Measurements from ENCODE around the gene HIBCH. TPM values are rescaled to one million over a fixed set of nuclear protein-coding genes. Genes with fewer than 3 reads are reported as not detected.
A peak's percentile ranks its signal among the peaks of the same experiment; 100 is the strongest.

Gene HIBCH
- total and polyA plus RNA-seq, 2 experiments from 2014 or later, result 10.4 to 29.0 TPM

DNA sequence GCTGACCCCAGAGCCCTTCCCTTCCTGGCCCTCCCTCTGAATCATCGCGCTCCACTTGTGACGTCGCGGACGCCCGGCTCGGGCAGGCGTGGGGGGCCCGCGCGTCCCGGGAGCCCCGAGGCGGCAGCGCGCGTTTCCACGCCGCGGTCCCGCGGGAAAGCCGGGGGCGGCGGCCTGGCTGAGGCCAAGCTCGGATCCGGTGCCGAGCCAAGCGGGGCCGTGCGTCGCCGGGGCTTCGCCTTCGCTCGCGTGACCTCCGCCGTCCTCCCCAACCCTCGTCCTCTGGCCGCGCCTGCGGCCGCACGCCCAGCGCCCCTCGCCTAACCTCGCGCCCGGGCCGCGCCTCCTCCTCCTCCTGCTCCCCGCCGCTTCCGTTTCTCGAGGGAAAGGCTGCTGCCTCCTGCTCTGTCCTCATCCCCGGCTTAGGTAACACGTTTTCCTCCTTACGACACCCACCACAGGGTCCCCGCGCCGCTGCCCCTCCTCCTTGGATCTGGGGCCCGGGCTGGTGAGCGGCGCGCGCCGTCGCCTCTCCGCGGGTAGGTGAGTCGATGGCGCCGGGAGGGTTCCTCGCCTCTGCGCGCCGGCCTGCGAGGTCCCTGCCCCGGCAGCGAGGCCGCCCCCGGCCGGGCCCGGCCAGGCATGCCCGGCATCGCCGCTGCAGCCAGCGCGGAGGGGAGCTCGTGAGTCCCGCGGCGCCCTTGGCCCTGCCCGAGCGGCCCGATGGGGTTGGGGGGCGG, 24.1 kb upstream of the HIBCH start, which contains the start of gene INPP1:
TSS of gene INPP1 (plus strand) at position 54 of the 740 bp plus-strand sequence. CDS start 16,514 bp downstream, outside the sequence.
- H3F3A ChIP-seq (ENCODE audit: insufficient read depth), result peaks cover 7% of the 10 kb centered on the region
- peaks cover 45% of the 10 kb centered on the region for H3K79me2 ChIP-seq (ENCODE audit: insufficient read depth)
- no peaks in the 10 kb centered on the region for H4K20me1 ChIP-seq (ENCODE audit: insufficient read depth)
- peaks cover 14% of the 10 kb centered on the region for H3K4me1 ChIP-seq (ENCODE audit: insufficient read depth)
- 1 to 2% methylated on average over 79 to 97 of the region's 99 CpGs for WGBS, 2 experiments (ENCODE audit: low coverage in 1 of 2, low lambda C conversion rate in 2 of 2, missing lambda C conversion rate in 2 of 2)
- H3K4me2 ChIP-seq (ENCODE audit: unreplicated experiment), result peak within 1 kb of the TSS; percentile 96
- H3K36me3 ChIP-seq (ENCODE audit: low read depth), result no peaks in the 10 kb centered on the region
- H3K27me3 ChIP-seq (replicated peaks; ENCODE audit: insufficient read depth), result no peaks in the 10 kb centered on the region
- DNase-seq, result peak; percentile 88
- peak within 1 kb of the TSS; percentile 74 for H3K4me3 ChIP-seq
- no peaks in the 10 kb centered on the region for H3K9me2 ChIP-seq (ENCODE audit: insufficient read depth)
- peak within 1 kb of the TSS; percentile 55 for H3K27ac ChIP-seq
- H2AFZ ChIP-seq, result peak within 1 kb of the TSS; percentile 86
- in situ Hi-C loops (cut with MboI), result no loop called here
- peak within 1 kb of the TSS; percentile 84 for H3K9ac ChIP-seq
- H3K9me3 ChIP-seq (ENCODE audit: low read depth), result no peaks in the 10 kb centered on the region
- no peak for TF ChIP-seq EZH2 (IDR thresholded peaks at IDR 0.05; ENCODE audit: insufficient read depth, poor library complexity, severe bottlenecking)
- no peak for TF ChIP-seq EZH2phosphoT487 (IDR thresholded peaks at IDR 0.05; ENCODE audit: insufficient read depth, low read depth)

DNA sequence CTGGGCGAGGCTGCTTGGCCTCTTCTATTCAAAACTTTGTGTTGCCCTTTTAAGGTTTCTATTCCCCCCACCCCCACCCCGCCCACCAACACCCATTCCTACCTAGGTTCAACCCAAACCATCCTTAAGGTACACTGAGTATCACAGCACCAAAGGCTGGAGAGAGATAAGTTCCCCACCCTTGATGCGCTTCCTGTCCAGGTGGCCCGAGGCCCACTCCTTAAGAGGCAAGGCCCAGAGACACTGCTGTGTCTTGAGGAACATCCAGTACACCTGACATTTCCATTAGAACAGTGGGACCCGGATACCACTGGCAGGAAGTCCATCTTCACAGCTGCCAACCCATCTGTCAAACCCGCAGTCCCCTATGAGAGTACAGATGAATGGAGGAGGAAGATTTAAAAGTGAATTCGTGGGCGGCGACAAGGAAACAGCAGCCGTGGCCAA, 23.5 kb upstream of the HIBCH start:
- no peaks in the 10 kb centered on the region for H3K9me3 ChIP-seq (ENCODE audit: low read depth)
- H3K4me2 ChIP-seq (ENCODE audit: unreplicated experiment), result peak overlapping the region; percentile 96
- peak overlapping the region; percentile 86 for H2AFZ ChIP-seq
- H3F3A ChIP-seq (ENCODE audit: insufficient read depth), result peaks cover 7% of the 10 kb centered on the region
- in situ Hi-C loops (cut with MboI), result no loop called here
- H3K4me3 ChIP-seq, result peak overlapping the region; percentile 74
- H3K9me2 ChIP-seq (ENCODE audit: insufficient read depth), result no peaks in the 10 kb centered on the region
- no peaks in the 10 kb centered on the region for H3K27me3 ChIP-seq (replicated peaks; ENCODE audit: insufficient read depth)
- H4K20me1 ChIP-seq (ENCODE audit: insufficient read depth), result no peaks in the 10 kb centered on the region
- TF ChIP-seq EZH2phosphoT487 (IDR thresholded peaks at IDR 0.05; ENCODE audit: insufficient read depth, low read depth), result no peak
- TF ChIP-seq EZH2 (IDR thresholded peaks at IDR 0.05; ENCODE audit: insufficient read depth, poor library complexity, severe bottlenecking), result no peak
- H3K79me2 ChIP-seq (ENCODE audit: insufficient read depth), result peaks cover 39% of the 10 kb centered on the region
- WGBS, 2 experiments (ENCODE audit: low coverage in 1 of 2, low lambda C conversion rate in 2 of 2, missing lambda C conversion rate in 2 of 2), result 35 to 36% methylated on average over 10 of the region's 10 CpGs
- no peaks in the 10 kb centered on the region for H3K36me3 ChIP-seq (ENCODE audit: low read depth)
- H3K27ac ChIP-seq, result peak overlapping the region; percentile 55
- peaks cover 14% of the 10 kb centered on the region for H3K4me1 ChIP-seq (ENCODE audit: insufficient read depth)
- DNase-seq, result no peak
- H3K9ac ChIP-seq, result peak overlapping the region; percentile 84

DNA sequence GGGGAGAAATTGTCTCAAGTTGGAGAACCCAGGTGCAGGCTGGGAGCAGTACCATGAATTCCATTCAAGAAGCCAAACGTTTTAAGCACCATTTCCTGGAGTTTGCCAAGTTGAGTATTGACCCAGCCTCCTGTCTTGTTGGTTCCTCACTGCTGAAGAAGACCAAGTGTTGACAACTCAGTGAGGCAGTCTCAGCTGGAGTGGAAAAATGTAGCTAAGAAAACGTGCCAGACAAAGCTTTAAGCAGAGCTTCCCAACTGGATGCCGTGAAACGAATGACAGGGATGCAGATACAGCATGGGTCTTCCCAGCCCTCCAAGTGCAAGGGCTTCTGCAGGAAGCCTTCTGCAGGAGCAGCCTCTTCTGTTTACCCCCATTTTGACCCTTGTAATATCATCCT, 23.0 kb upstream of the HIBCH start:
- Histone ChIP-seq H3K4me1 (ENCODE audit: insufficient read depth) (peaks cover 14% of the 10 kb centered on the region), H3K27me3 (replicated peaks; ENCODE audit: insufficient read depth) (no peaks in the 10 kb centered on the region), H3K9me2 (ENCODE audit: insufficient read depth) (no peaks in the 10 kb centered on the region), H3K79me2 (ENCODE audit: insufficient read depth) (peaks cover 34% of the 10 kb centered on the region), H3K9ac (no peak overlapping the region), H3K36me3 (ENCODE audit: low read depth) (no peaks in the 10 kb centered on the region), H3K4me2 (ENCODE audit: unreplicated experiment) (no peak overlapping the region), H3K4me3 (no peak overlapping the region), H3F3A (ENCODE audit: insufficient read depth) (peaks cover 7% of the 10 kb centered on the region), H2AFZ (no peak overlapping the region), H3K9me3 (ENCODE audit: low read depth) (no peaks in the 10 kb centered on the region), H3K27ac (no peak overlapping the region), H4K20me1 (ENCODE audit: insufficient read depth) (no peaks in the 10 kb centered on the region)
- in situ Hi-C loops (cut with MboI), result no loop called here
- 30 to 31% methylated on average over 4 of the region's 4 CpGs for WGBS, 2 experiments (ENCODE audit: low coverage in 1 of 2, low lambda C conversion rate in 2 of 2, missing lambda C conversion rate in 2 of 2)
- peak; percentile 32 for DNase-seq
- TF ChIP-seq EZH2 (IDR thresholded peaks at IDR 0.05; ENCODE audit: insufficient read depth, poor library complexity, severe bottlenecking), result no peak

DNA sequence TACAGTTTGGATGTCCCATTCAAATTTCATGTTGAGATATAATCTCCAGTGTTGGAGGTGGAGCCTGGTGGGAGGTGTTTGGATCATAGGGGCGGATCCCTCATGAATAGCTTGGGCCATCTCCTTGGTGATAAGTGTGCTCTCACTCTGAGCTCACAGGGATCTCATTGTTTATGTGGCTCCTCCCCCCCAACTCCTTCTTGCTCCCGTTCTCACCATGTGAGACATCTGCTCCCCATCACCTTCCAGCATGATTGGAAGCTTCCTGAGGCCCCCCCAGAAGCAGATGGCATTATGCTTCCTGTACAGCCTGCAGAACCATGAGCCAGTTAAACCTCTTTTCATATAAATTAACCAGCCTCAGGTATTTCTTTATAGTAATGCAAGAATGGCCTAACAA, 20.7 kb upstream of the HIBCH start:
- in situ Hi-C loops (cut with MboI), result no loop called here
- 35% methylated on average over 2 of the region's 2 CpGs for WGBS, 2 experiments (ENCODE audit: low coverage in 1 of 2, low lambda C conversion rate in 2 of 2, missing lambda C conversion rate in 2 of 2)

More for the DNA sequence above, 20.7 kb upstream of the HIBCH start:
- Histone ChIP-seq H3K4me2 (ENCODE audit: unreplicated experiment) (no peak overlapping the region), H3K9me2 (ENCODE audit: insufficient read depth) (no peaks in the 10 kb centered on the region), H3K4me1 (ENCODE audit: insufficient read depth) (peaks cover 11% of the 10 kb centered on the region), H3F3A (ENCODE audit: insufficient read depth) (peaks cover 7% of the 10 kb centered on the region), H3K9me3 (ENCODE audit: low read depth) (no peaks in the 10 kb centered on the region), H2AFZ (no peak overlapping the region), H3K4me3 (no peak overlapping the region), H3K79me2 (ENCODE audit: insufficient read depth) (peaks cover 12% of the 10 kb centered on the region), H3K27ac (no peak overlapping the region), H3K27me3 (replicated peaks; ENCODE audit: insufficient read depth) (no peaks in the 10 kb centered on the region), H3K9ac (no peak overlapping the region), H4K20me1 (ENCODE audit: insufficient read depth) (no peaks in the 10 kb centered on the region), H3K36me3 (ENCODE audit: low read depth) (no peaks in the 10 kb centered on the region)
- peak; percentile 58 for DNase-seq
- TF ChIP-seq EZH2 (IDR thresholded peaks at IDR 0.05; ENCODE audit: insufficient read depth, poor library complexity, severe bottlenecking), result no peak
- TF ChIP-seq EZH2phosphoT487 (IDR thresholded peaks at IDR 0.05; ENCODE audit: insufficient read depth, low read depth), result no peak
